Activated CD8-positive, alpha-beta memory T cell treated with anti-CD3 and anti-CD28 coated beads for 48 hours (primary cell): ENCODE data around the gene PHF2.

Source experiments
- DNase-seq, 3 experiments: peaks; one replicate each; pipeline ENCODE4 v3.0.0-alpha.2; 2020; ENCODE audit warnings: low read depth in 2 of 3, low spot score in 2 of 3

PHF2 gene

DNA sequence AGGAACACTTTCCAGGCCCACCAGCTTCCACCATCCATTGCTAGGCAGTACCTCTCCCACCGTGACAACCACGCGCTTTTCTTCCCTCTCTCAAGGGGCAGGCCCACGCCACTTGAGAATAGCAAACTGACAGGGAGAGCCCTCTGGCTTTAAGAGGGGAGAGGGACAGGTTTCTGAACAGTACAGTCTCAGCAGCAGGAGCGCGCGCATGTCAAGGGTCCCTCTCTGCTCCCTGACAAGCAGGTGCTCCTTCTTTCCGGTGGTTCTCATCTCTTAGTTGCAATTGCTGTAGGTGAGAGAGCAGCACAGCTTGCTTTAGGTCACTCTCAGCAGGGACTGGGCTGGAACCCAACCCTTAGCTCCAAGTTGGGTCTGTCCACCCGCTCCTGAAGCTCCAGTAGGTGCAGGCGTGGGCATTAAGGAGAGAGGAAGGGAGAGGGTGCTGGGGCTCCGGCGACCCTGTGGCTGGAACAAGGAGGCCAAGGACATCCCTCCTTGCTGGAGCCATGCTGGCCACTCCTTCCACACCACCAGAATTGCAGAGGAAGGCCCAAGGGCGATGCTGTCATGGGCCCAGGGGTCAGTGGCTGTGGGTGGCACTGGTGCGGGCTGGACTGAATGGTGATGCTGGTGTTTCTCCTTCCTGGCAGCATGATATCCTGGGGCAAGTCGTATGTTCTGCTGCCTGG, 9.0 kb upstream of the PHF2 start:
- no peak for DNase-seq

DNA sequence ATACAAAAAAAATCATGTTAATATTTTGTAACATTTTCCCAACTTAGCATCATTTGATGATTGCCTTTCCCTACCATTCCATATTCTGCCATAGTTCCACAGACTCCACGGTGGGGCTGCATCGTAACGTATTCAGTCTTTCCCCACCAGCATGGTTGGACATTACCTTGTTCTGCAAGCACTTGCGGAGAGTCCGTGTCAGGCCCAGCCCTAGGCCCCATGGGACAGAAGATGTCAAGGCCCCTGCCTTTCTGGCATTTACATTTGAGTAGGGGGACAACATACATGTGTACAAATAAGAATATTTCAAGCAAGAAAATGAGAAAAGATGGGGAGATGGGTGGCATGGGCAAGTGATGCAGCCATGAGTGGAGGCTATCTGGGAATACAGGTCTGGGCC, 8.2 kb upstream of the PHF2 start:
- no peak for DNase-seq

- DNase-seq: no peak
Measured at GRCh38 chr9:93569621-93570174, 6.7 kb upstream of the PHF2 start.

GRCh38 chr9:93572221-93572620, 4.2 kb upstream of the PHF2 start:
- DNase-seq: no peak

- no peak for DNase-seq
Measured at GRCh38 chr9:93572636-93573515, 3.5 kb upstream of the PHF2 start.

GRCh38 chr9:93573516-93573828, 2.9 kb upstream of the PHF2 start:
- DNase-seq: no peak

GRCh38 chr9:93574091-93574899, 2.1 kb upstream of the PHF2 start:
- DNase-seq: no peak

DNA sequence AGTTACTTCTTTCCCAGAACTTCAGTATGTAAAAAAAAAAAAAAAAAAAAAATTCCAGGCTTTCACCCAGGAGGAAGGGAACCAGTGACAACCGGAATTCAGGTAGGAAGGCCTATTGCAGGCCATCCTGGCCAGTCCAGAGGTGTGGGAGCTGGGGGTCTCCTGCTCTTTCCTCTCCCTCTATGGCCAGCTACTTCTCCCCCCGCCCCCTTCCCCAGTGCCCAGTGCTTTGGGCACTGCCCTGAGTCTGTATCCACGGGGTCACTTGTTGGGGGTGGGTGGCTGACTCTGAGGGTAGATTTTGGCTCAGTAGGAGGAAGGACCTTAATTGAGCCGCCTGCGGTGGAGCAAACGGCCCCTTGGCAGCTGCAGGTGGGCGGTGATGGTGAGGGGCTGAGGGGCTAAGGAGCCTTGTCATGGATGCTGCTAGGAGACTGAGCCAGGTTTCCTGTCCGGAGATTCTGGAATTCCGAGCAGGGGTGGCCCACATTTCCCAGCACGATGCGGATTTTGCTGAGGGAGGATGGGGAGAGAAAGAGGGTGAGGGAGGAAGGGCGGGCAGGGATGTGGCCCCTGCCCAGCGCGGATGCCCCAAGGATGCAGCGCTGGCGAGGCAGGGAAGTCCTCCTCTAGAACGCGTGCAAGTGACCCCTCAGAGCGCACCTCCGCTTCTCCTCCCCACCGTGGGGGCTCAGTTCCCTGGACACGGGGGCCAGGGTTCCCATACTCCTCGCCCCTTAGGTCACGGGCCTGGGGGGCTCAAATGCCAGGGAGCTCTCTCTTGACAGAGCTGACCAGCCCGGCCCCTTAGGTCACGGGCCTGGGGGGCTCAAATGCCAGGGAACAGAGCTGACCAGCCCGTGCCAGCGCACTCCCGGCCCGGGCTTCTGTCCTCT, 1.2 kb upstream of the PHF2 start:
- no peak for DNase-seq

GRCh38 chr9:93575796-93576257, 557 bp upstream of the PHF2 start:
- DNase-seq: peak in 2 of 3 experiments; percentile 12 to 37

- no peak for DNase-seq
Measured at GRCh38 chr9:93577078-93577974, 942 bp downstream of the PHF2 start.

GRCh38 chr9:93577975-93578682, 1.7 kb downstream of the PHF2 start:
- no peak for DNase-seq

DNA sequence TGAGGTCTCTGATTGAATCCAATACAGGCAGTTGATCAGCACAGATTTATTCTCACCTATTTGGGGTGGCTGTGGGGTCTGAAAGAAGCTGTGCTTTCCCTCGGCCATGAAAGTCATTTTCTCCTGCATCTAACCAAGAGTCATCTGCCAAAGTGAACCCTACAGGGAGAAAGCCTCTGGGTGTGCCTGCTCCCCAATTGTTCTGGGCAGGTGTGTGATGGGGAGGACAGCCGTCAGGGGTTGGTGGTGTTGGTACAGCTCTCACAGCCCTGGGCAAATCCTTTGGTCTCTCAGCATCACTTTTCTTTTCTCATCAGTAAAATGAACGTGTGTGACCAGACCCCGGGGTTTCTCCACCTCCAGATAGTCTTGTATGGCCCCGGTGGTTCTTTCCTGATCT, 2.5 kb downstream of the PHF2 start:
- DNase-seq: no peak

- DNase-seq: no peak
Measured at GRCh38 chr9:93579711-93580516, 3.5 kb downstream of the PHF2 start.

- DNase-seq: no peak
Measured at GRCh38 chr9:93580654-93581380, 4.4 kb downstream of the PHF2 start.

DNA sequence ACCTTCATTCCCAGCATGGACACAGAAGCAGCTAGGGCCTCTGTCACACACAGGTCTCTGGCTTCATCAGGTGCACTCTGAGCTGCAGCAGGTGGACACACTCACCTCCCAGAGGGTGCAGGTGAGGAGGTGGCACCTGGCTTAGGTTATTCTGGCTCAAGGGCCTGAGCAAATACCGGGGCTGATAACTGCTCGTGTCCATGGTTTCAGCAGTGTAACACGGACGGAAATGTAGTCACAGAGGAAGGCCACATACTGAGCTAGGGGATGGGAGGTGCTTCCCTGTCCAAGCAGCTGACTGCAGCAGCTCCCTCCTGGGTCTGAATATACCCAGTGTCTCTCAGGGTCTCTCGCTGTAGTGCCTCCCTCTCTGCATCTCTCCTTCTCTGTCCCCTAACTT, 5.7 kb downstream of the PHF2 start:
- DNase-seq: no peak

- no peak for DNase-seq
Measured at GRCh38 chr9:93582550-93582949, 6.2 kb downstream of the PHF2 start.

DNA sequence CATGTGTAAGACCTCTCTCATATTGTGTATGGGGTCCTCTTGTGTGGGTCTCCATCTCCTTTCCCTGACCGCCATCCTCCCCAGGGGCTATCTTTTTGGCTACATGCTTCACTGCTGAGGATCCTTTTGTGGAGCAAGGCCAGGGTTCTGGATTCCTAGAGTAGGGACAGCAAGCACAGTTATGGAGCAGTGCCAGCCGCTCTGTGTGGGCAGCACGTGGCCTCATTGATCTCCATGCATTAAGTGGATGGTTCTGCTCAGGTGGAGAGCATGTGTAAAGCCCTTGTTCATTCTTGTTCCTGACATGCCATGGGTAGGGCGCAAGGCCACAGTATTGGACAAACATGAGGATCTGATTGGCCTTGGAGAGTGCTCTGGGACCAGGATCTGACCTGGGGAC, 8.9 kb downstream of the PHF2 start:
- DNase-seq: no peak
